Brain microvascular endothelial cell (primary cell): ENCODE measurements around the gene CPNE6.

Source experiments
- DNase-seq: peaks from one replicate; pipeline ENCODE4 v3.0.0-alpha.2; 2020
- H3K27ac ChIP-seq: fragments of 250-450 bp; sonication (Bioruptor Pico); 2 replicates; pipeline ENCODE4 v1.5.1; 2020; ENCODE audit warnings: mild to moderate bottlenecking, moderate library complexity
- H3K27me3 ChIP-seq: fragments of 250-450 bp; sonication (Bioruptor Pico); replicated peaks from 2 replicates; pipeline ENCODE4 v1.5.1; 2020; ENCODE audit warnings: mild to moderate bottlenecking
- H3K36me3 ChIP-seq: fragments of 250-450 bp; sonication (Bioruptor Pico); replicated peaks from 2 replicates; pipeline ENCODE4 v1.5.1; 2020; ENCODE audit warnings: mild to moderate bottlenecking
- H3K4me3 ChIP-seq: 2 replicates; pipeline ENCODE4 v1.5.1; 2011; ENCODE audit warnings: low read depth, mild to moderate bottlenecking, control low read depth, low read length, moderate library complexity
- CTCF ChIP-seq: IDR thresholded peaks from 2 replicates; pipeline ENCODE4 v1.5.1; 2011; ENCODE audit warnings: low read depth, mild to moderate bottlenecking, moderate library complexity, low read length, control low read depth, inconsistent platforms; ENCODE audit errors: missing control alignments
- in situ Hi-C: cut with HindIII; loops from 2 replicates; pipeline ENCODE4 v1.10.0; 2017; ENCODE audit warnings: low sequenced_read_pairs, low pct_ligation_motif_present

The CPNE6 gene

GRCh38 chr14:24063263-24063836, 8.0 kb upstream of the CPNE6 start:
- H3K36me3 ChIP-seq = no peaks in the 10 kb centered on the region
- H3K27me3 ChIP-seq = no peaks in the 10 kb centered on the region
- no peak for DNase-seq
- no peak overlapping the region for H3K4me3 ChIP-seq
- TF ChIP-seq CTCF = no peak
- no peak overlapping the region for H3K27ac ChIP-seq
- in situ Hi-C loops = no loop called here

- no peak for TF ChIP-seq CTCF
- in situ Hi-C loops = no loop called here
- Histone ChIP-seq H3K4me3 (no peak overlapping the region), H3K27ac (no peak overlapping the region), H3K27me3 (no peaks in the 10 kb centered on the region), H3K36me3 (no peaks in the 10 kb centered on the region)
- no peak for DNase-seq
Observed at GRCh38 chr14:24064091-24064795, 7.1 kb upstream of the CPNE6 start.

GRCh38 chr14:24064856-24065255, 6.5 kb upstream of the CPNE6 start:
- Histone ChIP-seq H3K27me3 (peaks cover 2% of the 10 kb centered on the region), H3K27ac (no peak overlapping the region), H3K4me3 (no peak overlapping the region), H3K36me3 (no peaks in the 10 kb centered on the region)
- no peak for TF ChIP-seq CTCF
- DNase-seq = no peak
- in situ Hi-C loops = no loop called here

- H3K27ac ChIP-seq = no peak overlapping the region
- H3K36me3 ChIP-seq = no peaks in the 10 kb centered on the region
- H3K27me3 ChIP-seq = peaks cover 6% of the 10 kb centered on the region
- no peak overlapping the region for H3K4me3 ChIP-seq
- in situ Hi-C loops = no loop called here
- no peak for TF ChIP-seq CTCF
- no peak for DNase-seq
Observed at GRCh38 chr14:24065408-24065807, 6.0 kb upstream of the CPNE6 start.

- in situ Hi-C loops = no loop called here
- Histone ChIP-seq H3K4me3 (no peak overlapping the region), H3K27ac (no peak overlapping the region), H3K27me3 (peaks cover 6% of the 10 kb centered on the region), H3K36me3 (no peaks in the 10 kb centered on the region)
- DNase-seq = no peak
- no peak for TF ChIP-seq CTCF
Observed at GRCh38 chr14:24066496-24067132, 4.7 kb upstream of the CPNE6 start.
